Amygdala (tissue), 56 donors: Measurements from ENCODE around the gene CCDC197.

Experiments used
- DNase-seq, 56 donors: peaks; one replicate each; lab custom pipeline; 2025; lab: John Stamatoyannopoulos, UW

Gene CCDC197

DNA sequence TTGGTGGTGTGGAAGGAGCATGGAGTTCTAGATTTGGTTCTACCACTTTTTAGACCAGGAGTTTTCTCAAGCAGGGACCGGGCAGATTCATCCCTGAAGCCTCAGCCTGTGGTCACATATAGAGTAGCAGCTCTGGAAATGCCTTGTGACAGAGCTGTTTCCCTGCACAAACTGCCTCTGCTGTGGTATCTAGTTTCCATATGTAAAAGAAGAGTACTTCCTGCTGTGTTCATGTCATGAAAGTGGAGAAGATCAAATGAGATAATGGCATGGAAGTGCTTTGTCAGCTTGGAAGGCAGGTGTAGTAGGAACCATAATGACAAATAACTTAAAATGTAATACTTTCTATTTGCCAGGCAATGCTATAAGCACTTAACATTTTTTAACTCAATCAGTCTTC is 55.1 kb downstream of the CCDC197 start:
- no peak for DNase-seq

GRCh38 chr14:94052662-94053061 is 55.6 kb downstream of the CCDC197 start:
- no peak for DNase-seq

DNA sequence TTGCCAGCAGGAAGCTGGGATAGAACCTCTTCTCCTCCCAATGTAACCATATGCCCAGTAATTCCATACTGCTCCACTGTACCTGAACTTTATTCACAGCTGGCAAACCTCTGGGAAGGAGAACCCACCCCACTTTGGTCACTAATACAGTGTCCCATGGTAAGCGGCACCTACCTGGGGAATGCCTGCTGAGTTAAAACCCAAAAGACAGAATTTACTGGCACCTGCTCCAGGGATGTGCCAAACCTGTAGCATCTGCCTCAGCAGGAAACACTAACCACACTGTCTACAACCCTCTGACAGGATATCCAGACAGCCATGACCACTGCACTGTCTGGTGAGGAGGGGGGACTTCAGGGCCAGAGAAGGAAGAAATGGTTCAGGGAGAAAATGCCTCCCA is 57.3 kb downstream of the CCDC197 start:
- DNase-seq: no peak

DNA sequence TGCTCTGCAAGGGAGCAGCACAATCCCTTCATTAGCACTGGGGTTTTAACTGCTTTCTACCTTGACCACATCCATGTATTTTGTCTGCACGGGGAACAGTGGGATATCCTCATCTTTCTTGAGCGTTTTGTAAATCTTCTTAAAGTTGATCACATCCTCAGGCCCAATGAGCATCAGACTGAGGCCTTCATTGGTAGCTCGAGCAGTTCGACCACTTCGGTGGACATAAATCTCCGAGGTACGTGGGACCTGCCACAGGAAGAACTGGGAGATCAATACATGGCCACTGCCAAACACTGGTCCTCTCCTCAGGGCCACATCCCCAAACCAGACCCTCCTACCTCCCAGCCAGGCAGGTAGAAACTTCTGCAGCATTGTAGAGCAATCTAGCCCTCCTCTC is 57.8 kb downstream of the CCDC197 start:
- DNase-seq: no peak

DNA sequence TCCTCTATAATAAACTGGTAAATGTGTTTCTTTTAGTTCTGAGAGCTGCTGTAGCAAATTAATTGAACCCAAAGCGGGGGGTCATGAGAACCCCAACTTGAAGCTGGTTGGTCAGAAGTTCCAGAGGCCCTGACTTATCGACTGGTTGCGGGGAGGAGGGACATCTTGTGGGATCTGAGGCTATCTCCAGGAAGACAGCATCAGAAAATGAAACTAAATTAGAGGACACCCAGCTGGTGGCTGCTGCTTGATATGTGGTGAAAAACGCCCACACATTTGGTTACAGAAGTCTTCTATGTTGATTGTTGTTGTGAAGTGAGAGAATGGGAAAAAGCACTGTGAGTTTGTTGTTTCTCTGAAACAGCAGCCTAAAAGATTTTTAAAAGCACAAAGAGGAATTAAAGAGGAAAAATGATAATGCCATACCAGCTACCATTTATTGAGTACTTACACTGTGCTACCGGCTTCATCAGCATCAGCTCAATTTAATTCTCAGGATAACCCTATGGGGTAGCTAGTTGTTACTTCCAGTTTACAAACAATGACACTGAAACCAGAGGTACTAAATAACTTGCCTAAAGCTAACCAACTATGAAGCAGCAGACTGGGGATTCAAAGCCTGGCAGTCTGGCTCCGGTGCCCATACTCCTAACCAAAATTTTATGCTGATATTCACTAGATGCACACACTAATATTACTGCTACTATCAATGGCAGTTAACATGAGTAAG is 59.6 kb downstream of the CCDC197 start:
- DNase-seq: no peak

DNA sequence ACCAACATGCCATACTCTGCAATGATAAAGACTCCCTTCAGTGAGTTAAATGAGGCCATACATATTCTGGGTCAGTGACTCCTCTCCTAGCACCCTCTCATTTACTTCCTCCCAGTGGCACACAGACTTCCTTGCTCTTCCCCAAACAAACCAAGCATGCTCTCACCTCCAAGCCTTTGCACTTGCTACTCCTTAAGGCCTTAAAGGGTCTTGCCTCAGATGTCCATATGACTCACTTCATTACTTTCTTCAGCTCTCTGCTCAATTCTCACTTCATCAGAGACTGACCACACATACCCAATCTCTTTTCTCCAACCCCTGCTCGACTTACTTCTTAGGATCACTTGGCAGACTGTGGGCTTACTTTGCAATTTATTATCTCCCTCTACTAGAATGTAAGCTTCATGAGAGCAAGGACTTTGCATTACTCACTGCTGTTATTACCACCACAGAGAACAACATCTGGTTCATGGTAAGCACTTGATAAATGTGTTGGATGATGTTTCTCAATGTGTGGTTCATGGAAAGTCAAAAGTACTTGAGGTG is 61.1 kb downstream of the CCDC197 start:
- no peak for DNase-seq
